H7 (cell line): Measurements from ENCODE around the gene MTSS2. TPM values are rescaled to one million over a fixed set of nuclear protein-coding genes. Genes with fewer than 3 reads are reported as not detected.

ENCODE experiments used
- DNase-seq: peaks from one replicate; pipeline ENCODE4 v3.0.0; 2012
- H3K27me3 ChIP-seq: 2 replicates; pipeline ENCODE4 v1.6.0; 2011; ENCODE audit warnings: mild to moderate bottlenecking, low read length; ENCODE audit not compliant: control insufficient read depth, insufficient read depth
- H3K36me3 ChIP-seq: replicated peaks from 2 replicates; pipeline ENCODE4 v1.5.1; 2011; ENCODE audit warnings: low read length; ENCODE audit not compliant: control insufficient read depth, insufficient read depth
- H3K4me3 ChIP-seq: 2 replicates; pipeline ENCODE4 v1.5.1; 2011; ENCODE audit warnings: low read depth, mild to moderate bottlenecking, control low read depth, low read length, moderate library complexity; ENCODE audit not compliant: insufficient read depth
- total RNA-seq: library from RNA; depleted of rRNA; stranded (reverse); fragments of >200 nt; shearing (Covaris generic); gene quantifications from 2 replicates; pipeline ENCODE4 v1.2.3, GENCODE V29; 2014

MTSS2 gene
- total RNA-seq, 1 experiment from 2014 or later: 44.8 TPM

GRCh38 chr16:70709942-70710341, 24.1 kb upstream of the MTSS2 start:
- DNase-seq: no peak
- H3K4me3 ChIP-seq: no peak overlapping the region
- H3K36me3 ChIP-seq: no peaks in the 10 kb centered on the region
- no peaks in the 10 kb centered on the region for H3K27me3 ChIP-seq

DNA sequence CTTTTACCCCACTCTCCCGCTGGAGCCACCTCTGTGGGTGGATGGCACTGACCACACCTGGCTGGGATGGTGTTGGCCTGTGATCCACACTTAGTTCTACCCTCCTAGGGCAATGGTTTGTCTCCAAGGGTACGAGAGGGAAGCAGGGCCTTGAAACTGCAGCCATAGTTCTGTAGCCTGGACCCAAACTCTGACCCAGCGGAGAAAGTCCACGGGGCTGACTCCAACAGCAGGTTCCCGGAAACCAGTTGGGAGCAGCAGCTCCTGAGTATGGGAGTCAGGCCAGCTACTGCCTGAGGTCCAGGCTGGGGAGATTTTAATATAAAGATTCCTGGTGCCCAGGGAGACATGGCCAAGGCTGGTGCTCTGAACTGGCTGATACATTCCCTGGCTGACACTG, 23.6 kb upstream of the MTSS2 start:
- no peak for DNase-seq
- Histone ChIP-seq H3K36me3 (no peaks in the 10 kb centered on the region), H3K4me3 (no peak overlapping the region), H3K27me3 (no peaks in the 10 kb centered on the region)

DNA sequence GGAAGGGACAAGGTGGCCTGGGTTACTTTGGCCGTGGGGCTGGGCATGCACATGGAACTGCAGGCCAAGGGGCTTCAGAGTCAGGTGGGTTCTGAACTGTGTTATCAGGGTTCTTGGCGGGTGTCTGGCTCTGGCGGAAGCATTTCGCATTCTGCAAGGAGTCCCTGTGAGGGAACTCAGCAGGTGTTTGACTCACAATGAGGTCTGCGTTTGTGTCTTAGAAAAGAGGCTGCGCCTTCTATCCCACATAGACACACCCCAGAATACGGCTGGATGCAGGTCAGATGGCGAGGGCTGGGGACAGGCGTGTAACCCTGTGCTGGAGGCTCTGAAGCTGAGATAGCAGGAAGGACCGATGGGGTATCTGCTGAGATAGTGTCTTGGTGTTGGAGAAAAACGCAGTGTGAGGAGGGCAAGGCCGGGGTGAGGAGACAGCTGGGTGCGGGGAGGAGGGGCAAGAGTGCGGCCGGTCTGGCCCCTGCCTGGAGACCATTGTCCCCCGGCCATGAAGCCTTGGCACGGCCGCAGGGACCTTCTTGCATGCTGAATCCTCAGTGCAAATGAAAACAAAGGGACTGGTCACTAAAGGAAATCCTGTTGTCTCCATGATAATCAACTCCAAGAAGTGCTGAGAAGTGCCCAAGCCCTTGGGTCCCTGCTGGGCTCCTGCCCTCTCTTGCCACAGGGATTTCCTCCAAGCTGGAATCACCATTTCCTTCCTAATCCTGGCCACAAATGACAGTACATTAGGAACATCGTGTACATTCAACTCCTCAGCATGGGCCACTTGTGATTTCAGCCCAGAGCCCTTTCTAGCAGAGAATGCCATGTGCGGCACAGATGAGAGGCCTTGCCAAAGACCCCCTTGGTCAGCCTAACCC, 22.8 kb upstream of the MTSS2 start:
- H3K27me3 ChIP-seq: no peaks in the 10 kb centered on the region
- no peak overlapping the region for H3K4me3 ChIP-seq
- DNase-seq: no peak
- no peaks in the 10 kb centered on the region for H3K36me3 ChIP-seq

GRCh38 chr16:70706948-70707465, 21.2 kb upstream of the MTSS2 start:
- no peaks in the 10 kb centered on the region for H3K27me3 ChIP-seq
- no peak for DNase-seq
- no peaks in the 10 kb centered on the region for H3K36me3 ChIP-seq
- no peak overlapping the region for H3K4me3 ChIP-seq

DNA sequence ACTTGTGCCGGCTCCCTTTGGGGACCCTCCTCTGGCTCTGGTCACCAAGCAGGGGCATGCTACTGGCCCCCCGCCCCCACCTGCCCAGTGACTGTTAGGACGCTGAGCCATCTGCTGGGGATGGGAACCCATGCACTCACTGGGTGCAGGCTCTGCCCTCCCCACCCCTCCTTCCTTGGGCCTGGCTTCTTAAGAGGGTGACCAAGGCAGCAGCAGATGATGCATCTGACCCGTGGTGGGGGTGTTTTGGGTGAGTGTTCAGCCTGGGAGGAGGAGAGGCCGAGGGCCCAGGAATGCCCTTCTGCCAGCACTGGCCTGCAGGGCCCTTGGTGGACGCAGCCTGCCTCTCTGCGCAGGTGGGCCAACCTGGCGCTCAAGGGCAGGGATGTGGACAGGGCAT, 19.2 kb upstream of the MTSS2 start:
- Histone ChIP-seq H3K27me3 (no peaks in the 10 kb centered on the region), H3K36me3 (no peaks in the 10 kb centered on the region), H3K4me3 (no peak overlapping the region)
- no peak for DNase-seq

- Histone ChIP-seq H3K36me3 (no peaks in the 10 kb centered on the region; the same call in 1 of the 2 replicates), H3K27me3 (no peaks in the 10 kb centered on the region), H3K4me3 (no peak overlapping the region)
- no peak for DNase-seq
Measured at GRCh38 chr16:70704586-70704985, 18.7 kb upstream of the MTSS2 start.

DNA sequence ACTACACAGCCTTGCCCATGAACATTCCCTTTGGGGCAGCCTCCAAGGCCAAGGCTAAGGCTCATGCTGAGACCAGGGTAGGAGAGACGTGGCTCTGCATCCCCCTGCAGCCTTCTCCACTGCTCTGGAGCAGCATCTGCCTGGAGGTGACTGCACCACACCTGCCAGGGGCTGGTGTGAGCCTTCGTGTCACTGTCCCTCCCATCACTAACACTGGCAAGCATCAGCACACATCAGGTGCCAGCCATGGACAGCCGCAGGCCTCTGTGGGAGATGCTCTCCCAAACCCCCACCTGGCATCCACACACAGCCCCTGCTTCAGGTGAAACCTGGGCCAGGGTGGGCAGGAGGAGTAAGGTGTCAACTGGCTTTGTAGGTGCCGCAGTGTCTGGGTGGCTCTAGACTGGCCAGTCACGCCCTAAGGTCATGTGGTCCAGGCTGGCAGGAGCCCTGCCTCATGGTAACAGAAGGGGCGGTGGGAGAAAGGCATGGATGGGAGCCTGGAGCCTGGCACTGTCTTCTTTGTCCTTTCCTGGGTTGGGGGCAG, 18.1 kb upstream of the MTSS2 start:
- no peak overlapping the region for H3K4me3 ChIP-seq
- no peaks in the 10 kb centered on the region for H3K27me3 ChIP-seq
- DNase-seq: no peak
- no peaks in the 10 kb centered on the region; the same call in 1 of the 2 replicates for H3K36me3 ChIP-seq

- peak; percentile 84 for DNase-seq
- H3K4me3 ChIP-seq: no peak overlapping the region
- H3K27me3 ChIP-seq: no peaks in the 10 kb centered on the region
- H3K36me3 ChIP-seq: no peaks in the 10 kb centered on the region; the same call in 1 of the 2 replicates
Measured at GRCh38 chr16:70703041-70703834, 17.4 kb upstream of the MTSS2 start.

DNA sequence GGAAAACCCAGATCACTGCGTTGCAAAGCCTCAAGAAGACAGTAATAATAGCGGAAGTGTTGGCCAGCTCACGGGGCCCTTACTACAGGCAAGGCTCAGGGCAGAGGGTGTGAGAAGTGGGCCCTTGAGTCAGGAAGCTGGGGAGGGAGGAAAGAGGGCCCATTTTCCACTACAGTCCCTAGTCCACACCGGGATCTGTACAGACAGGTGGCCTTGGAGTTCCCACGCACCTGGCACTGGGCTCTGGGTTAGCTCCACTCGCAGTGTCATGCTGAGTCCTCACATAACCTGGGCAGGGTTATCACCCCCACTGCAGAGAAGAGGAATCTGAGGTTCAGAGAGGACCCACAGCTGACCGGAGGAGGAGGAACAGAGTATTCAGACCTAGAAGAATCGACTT, 16.8 kb upstream of the MTSS2 start:
- no peak overlapping the region for H3K4me3 ChIP-seq
- no peaks in the 10 kb centered on the region; the same call in 1 of the 2 replicates for H3K36me3 ChIP-seq
- no peak for DNase-seq
- no peaks in the 10 kb centered on the region for H3K27me3 ChIP-seq

DNA sequence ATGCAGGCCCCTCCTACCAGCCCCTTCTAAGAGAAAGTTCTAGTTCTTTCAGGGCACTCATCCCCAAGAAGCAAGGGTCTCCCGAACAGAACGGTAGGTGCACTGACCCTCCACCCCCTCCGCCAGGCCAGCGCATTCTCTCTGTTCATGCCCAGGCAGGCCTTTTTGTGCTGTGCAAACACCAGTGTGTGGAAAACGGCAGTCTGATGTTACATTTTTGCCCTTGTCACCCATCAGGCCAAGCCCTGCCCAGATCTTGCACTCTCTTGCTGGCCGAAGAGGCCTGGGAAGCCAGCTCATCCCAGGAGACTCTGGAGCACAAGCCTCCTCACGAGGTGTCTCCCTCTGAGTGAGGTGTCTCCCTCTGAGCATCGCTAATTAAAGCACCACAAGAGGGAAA, 16.1 kb upstream of the MTSS2 start:
- DNase-seq: no peak
- Histone ChIP-seq H3K36me3 (no peaks in the 10 kb centered on the region; the same call in 1 of the 2 replicates), H3K27me3 (no peaks in the 10 kb centered on the region), H3K4me3 (no peak overlapping the region)

DNA sequence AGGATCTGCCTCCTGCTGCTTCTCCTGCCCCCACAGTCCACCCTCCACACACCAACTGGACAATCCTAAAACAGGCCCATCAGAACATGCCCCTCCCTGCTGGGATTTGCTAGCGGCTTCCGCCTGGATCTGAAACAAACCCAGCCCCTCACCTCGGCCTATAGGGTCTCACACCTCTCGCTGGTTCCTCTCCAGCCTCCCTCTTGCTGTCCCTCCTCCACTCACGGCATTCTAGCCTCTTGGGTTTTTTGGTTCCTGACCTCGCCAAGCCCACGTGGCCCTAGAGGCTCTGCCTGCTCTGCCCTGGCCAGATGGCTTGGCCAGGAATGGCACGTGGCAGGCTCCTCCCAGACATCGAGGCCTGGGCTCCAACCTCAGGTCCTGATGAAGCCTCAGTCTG, 15.7 kb upstream of the MTSS2 start:
- Histone ChIP-seq H3K36me3 (no peaks in the 10 kb centered on the region; the same call in 1 of the 2 replicates), H3K4me3 (no peak overlapping the region), H3K27me3 (no peaks in the 10 kb centered on the region)
- no peak for DNase-seq

DNA sequence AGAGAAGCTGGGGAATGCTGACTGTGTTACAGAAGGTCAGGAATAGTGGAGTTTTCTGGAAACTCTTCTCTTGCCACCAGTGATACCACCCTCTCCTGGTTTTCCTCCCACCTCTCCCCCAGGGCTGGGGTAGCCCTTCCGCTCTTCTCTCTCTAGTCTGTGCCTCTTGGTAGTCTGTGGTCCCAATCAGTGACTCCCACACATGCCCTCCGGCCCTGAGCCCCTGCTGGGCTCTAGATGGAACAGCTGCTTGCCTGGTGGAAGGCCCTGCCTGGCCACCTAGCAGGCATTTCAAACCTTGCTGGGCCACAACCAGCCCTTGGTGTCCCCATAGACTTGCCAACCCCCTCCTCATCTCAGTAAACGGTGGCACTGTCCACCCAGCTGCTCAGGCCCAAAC, 15.2 kb upstream of the MTSS2 start:
- H3K4me3 ChIP-seq: no peak overlapping the region
- DNase-seq: no peak
- no peaks in the 10 kb centered on the region; the same call in 1 of the 2 replicates for H3K36me3 ChIP-seq
- no peaks in the 10 kb centered on the region for H3K27me3 ChIP-seq

GRCh38 chr16:70700101-70701020, 14.5 kb upstream of the MTSS2 start:
- Histone ChIP-seq H3K4me3 (no peak overlapping the region), H3K36me3 (no peaks in the 10 kb centered on the region; the same call in 1 of the 2 replicates), H3K27me3 (no peaks in the 10 kb centered on the region)
- DNase-seq: no peak

DNA sequence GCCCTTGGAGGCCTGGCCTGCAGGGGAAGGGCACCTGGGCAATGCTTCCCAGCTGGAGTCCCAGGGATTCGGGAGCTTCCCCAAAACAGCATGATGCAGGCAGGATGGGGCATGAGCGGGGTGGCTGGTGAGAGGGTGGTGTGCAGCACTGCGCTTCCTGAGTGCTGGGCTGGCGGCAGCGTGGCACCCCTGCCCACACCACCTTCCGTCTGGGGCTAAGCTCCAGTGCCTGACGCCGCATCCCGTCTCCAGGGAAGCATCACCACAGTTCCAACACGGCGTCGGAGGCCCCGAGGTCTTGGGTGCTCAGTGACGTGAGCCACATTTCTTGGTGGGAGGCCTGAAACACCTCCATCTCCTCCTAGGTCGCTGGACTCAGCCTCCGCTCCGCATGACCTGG, 13.8 kb upstream of the MTSS2 start:
- Histone ChIP-seq H3K36me3 (no peaks in the 10 kb centered on the region; the same call in 1 of the 2 replicates), H3K4me3 (no peak overlapping the region), H3K27me3 (no peaks in the 10 kb centered on the region)
- no peak for DNase-seq
